Naive thymus-derived CD4-positive, alpha-beta T cell (primary cell): ENCODE data around the gene PSD. TPM values are rescaled to one million over a fixed set of nuclear protein-coding genes. Genes with fewer than 3 reads are reported as not detected.
A peak's percentile ranks its signal among the peaks of the same experiment; 100 is the strongest.

ENCODE experiments used
- ATAC-seq: fragments of 150-1000 bp; cut with Tn5 transposase; 2 replicates; pipeline ENCODE4 v1.10.0; 2021; ENCODE audit warnings: mild to moderate bottlenecking, moderate library complexity
- CTCF ChIA-PET: fragments of 350-600 bp; sonication (Branson Sonifier 250); formaldehyde crosslinking; loops from one replicate; lab custom pipeline; 2021; ENCODE audit warnings: antibody characterized with exemption; lab: Charles Lee
- POLR2A ChIA-PET: fragments of 350-600 bp; sonication (Branson Sonifier 250); formaldehyde crosslinking; loops from one replicate; lab custom pipeline; 2021; ENCODE audit warnings: antibody characterized with exemption, inconsistent platforms; lab: Charles Lee
- DNase-seq, 9 donors: peaks; one replicate each; pipeline versions ENCODE4 v3.0.0 to v3.0.0-alpha.2; 2020 to 2022; ENCODE audit warnings: mixed read lengths in 1 of 9
- H3K27ac ChIP-seq: one replicate; pipeline ENCODE4 v1.7.0; 2013; ENCODE audit warnings: mild to moderate bottlenecking, low read depth, low read length, moderate library complexity
- H3K27me3 ChIP-seq, 2 donors: one replicate each; pipeline ENCODE4 v1.7.0; 2013; ENCODE audit warnings: low read length in 2 of 2, mild to moderate bottlenecking in 2 of 2, moderate library complexity in 2 of 2; ENCODE audit not compliant: control insufficient read depth in 2 of 2, insufficient read depth in 2 of 2
- H3K36me3 ChIP-seq, 3 experiments: 1 replicate in 2 of 3; 2 replicates in 1 of 3; pipeline ENCODE4 v1.7.0; 2013; ENCODE audit warnings: low read length in 3 of 3, mild to moderate bottlenecking in 3 of 3, moderate library complexity in 1 of 3; ENCODE audit not compliant: insufficient read depth in 3 of 3, control insufficient read depth in 2 of 3
- H3K4me1 ChIP-seq, 2 donors: one replicate each; pipeline ENCODE4 v1.7.0; 2013; ENCODE audit warnings: low read length in 2 of 2, mild to moderate bottlenecking in 2 of 2, moderate library complexity in 1 of 2; ENCODE audit not compliant: control insufficient read depth in 2 of 2, insufficient read depth in 2 of 2
- H3K4me3 ChIP-seq: 2 replicates; pipeline ENCODE4 v1.7.0; 2013; ENCODE audit warnings: mild to moderate bottlenecking, low read length
- H3K9me3 ChIP-seq, 3 experiments: 1 replicate in 2 of 3; 2 replicates in 1 of 3; pipeline ENCODE4 v1.7.0; 2013; ENCODE audit warnings: low read length in 3 of 3; ENCODE audit not compliant: control insufficient read depth in 2 of 3
- H3K27ac Mint-ChIP-seq, 9 donors: one replicate each; pipeline ENCODE4 v1.8.0; 2020 to 2022; ENCODE audit warnings: mixed read lengths in 9 of 9, mild to moderate bottlenecking in 8 of 9, moderate library complexity in 5 of 9, inconsistent platforms in 2 of 9
- H3K27me3 Mint-ChIP-seq, 5 donors: one replicate each; pipeline ENCODE4 v1.8.0; 2021 to 2022; ENCODE audit warnings: mixed read lengths in 5 of 5, mild to moderate bottlenecking in 1 of 5
- H3K36me3 Mint-ChIP-seq, 5 donors: one replicate each; pipeline ENCODE4 v1.8.0; 2020 to 2022; ENCODE audit warnings: mixed read lengths in 5 of 5, mild to moderate bottlenecking in 3 of 5, inconsistent platforms in 1 of 5
- H3K4me1 Mint-ChIP-seq, 7 donors: one replicate each; pipeline ENCODE4 v1.8.0; 2020 to 2022; ENCODE audit warnings: mixed read lengths in 7 of 7, mild to moderate bottlenecking in 3 of 7, inconsistent platforms in 1 of 7
- H3K4me3 Mint-ChIP-seq, 10 donors: one replicate each; pipeline ENCODE4 v1.8.0; 2020 to 2022; ENCODE audit warnings: mild to moderate bottlenecking in 10 of 10, mixed read lengths in 10 of 10, moderate library complexity in 6 of 10, inconsistent platforms in 2 of 10
- H3K9me3 Mint-ChIP-seq, 11 donors: one replicate each; pipeline ENCODE4 v1.8.0; 2020 to 2022; ENCODE audit warnings: mixed read lengths in 11 of 11, mild to moderate bottlenecking in 4 of 11, inconsistent platforms in 1 of 11, moderate library complexity in 1 of 11
- intact Hi-C, 2 donors: fragments of 100-400 bp; cut with micrococcal nuclease; formaldehyde crosslinking; loops; one replicate each; pipeline ENCODE4 v1.15.1; 2023
- polyA plus RNA-seq, 2 donors: library from polyadenylated mRNA; unstranded; fragments of 300-500 nt; fragmentation: Illumina TruSeq; gene quantifications; one replicate each; pipeline ENCODE4 v1.2.3, GENCODE V29; 2021
- total RNA-seq, 6 experiments: library from RNA in 5 of 6; stranded (reverse) in 5 of 6; gene quantifications; 1 replicate in 5 of 6; 2 replicates in 1 of 6; pipeline ENCODE4 v1.2.3 and lab custom pipeline; 2021 to 2026

The PSD gene
- total and polyA plus RNA-seq, 7 experiments from 2014 or later, result 3.5 to 16.9 (median 8.2) TPM

- no peak for ATAC-seq
- peak overlapping the region; percentile 78 to 96 (median 93) for H3K27ac Mint-ChIP-seq
- H3K4me3 ChIP-seq, result peak overlapping the region; percentile 72
These were observed 17.1 kb upstream of the PSD start for GRCh38 chr10:102435529-102436233.

GRCh38 chr10:102435133-102435497, 16.5 kb upstream of the PSD start:
- Histone ChIP-seq H3K27ac (peak overlapping the region; percentile 80), H3K4me3 (peak overlapping the region; percentile 54), H3K36me3 (no peaks in the 10 kb centered on the region), H3K4me1 (peaks cover 28 to 51% of the 10 kb centered on the region in 2 donors), H3K27me3 (no peaks in the 10 kb centered on the region), H3K9me3 (no peaks in the 10 kb centered on the region)
- ChIA-PET CTCF (interaction anchor here (1.1 to 1.4 kb wide), 3 partner anchors 13 to 26 kb away, joined by 3 to 4 read pairs (median 3); no protein-coding TSS in a partner anchor), POLR2A (interaction anchor here (0.9 to 8.1 kb wide), 9 partner anchors 13 to 283 kb away, joined by 3 to 157 read pairs (median 4); partner anchors contain the start of genes C10orf95, FBXL15 and NOLC1)
- Mint-ChIP-seq H3K36me3 (peaks cover 0 to 12% (median 0%) of the 10 kb centered on the region in 5 donors), H3K27ac (peak overlapping the region; percentile 78 to 96 (median 93)), H3K4me1 (peaks cover 44 to 72% (median 55%) of the 10 kb centered on the region in 7 donors), H3K4me3 (peak overlapping the region; percentile 74 to 95 (median 90)), H3K27me3 (no peaks in the 10 kb centered on the region), H3K9me3 (peaks cover 0 to 6% (median 0%) of the 10 kb centered on the region in 11 donors)
- intact Hi-C loops, result loop anchor here in 1 of 2 donors (1.0 to 10.0 kb wide), 2 partner anchors 40 to 620 kb away; partner anchors contain the start of genes NFKB2 and OGA
- no peak for ATAC-seq
- no peak for DNase-seq

More at GRCh38 chr10:102435529-102436233, 17.1 kb upstream of the PSD start:
- Histone ChIP-seq H3K4me1 (peaks cover 28 to 51% of the 10 kb centered on the region in 2 donors), H3K27ac (peak overlapping the region; percentile 80), H3K27me3 (no peaks in the 10 kb centered on the region), H3K36me3 (no peaks in the 10 kb centered on the region), H3K9me3 (no peaks in the 10 kb centered on the region)
- peak overlapping the region; percentile 74 to 95 (median 90) for H3K4me3 Mint-ChIP-seq
- peak in 1 of 9 donors; percentile 67 for DNase-seq
- no peaks in the 10 kb centered on the region for H3K27me3 Mint-ChIP-seq
- H3K9me3 Mint-ChIP-seq, result peaks cover 0 to 6% (median 0%) of the 10 kb centered on the region in 11 donors
- POLR2A ChIA-PET, result interaction anchor here (0.6 to 8.1 kb wide), 14 partner anchors 9 to 383 kb away, joined by 3 to 157 read pairs (median 4); partner anchors contain the start of genes C10orf95, FBXL15, NFKB2 and NOLC1
- H3K36me3 Mint-ChIP-seq, result peaks cover 0 to 12% (median 0%) of the 10 kb centered on the region in 5 donors
- intact Hi-C loops, result loop anchor here in 1 of 2 donors (1.0 to 10.0 kb wide), 2 partner anchors 40 to 621 kb away; partner anchors contain the start of genes NFKB2 and OGA
- H3K4me1 Mint-ChIP-seq, result peaks cover 44 to 72% (median 57%) of the 10 kb centered on the region in 7 donors
- CTCF ChIA-PET, result interaction anchor here (0.8 to 1.4 kb wide), 5 partner anchors 14 to 38 kb away, joined by 3 to 4 read pairs (median 3); partner anchors contain the start of gene FBXL15

GRCh38 chr10:102434394-102435132, 16.0 kb upstream of the PSD start:
- peaks cover 0 to 6% (median 0%) of the 10 kb centered on the region in 11 donors for H3K9me3 Mint-ChIP-seq
- Histone ChIP-seq H3K27me3 (no peaks in the 10 kb centered on the region), H3K36me3 (no peaks in the 10 kb centered on the region), H3K27ac (peak overlapping the region; percentile 80), H3K4me1 (peaks cover 28 to 51% of the 10 kb centered on the region in 2 donors), H3K9me3 (no peaks in the 10 kb centered on the region), H3K4me3 (no peak overlapping the region)
- POLR2A ChIA-PET, result interaction anchor here (0.9 to 8.1 kb wide), 8 partner anchors 12 to 283 kb away, joined by 3 to 157 read pairs (median 4); partner anchors contain the start of genes C10orf95, FBXL15 and NOLC1
- ATAC-seq (no peak), DNase-seq (no peak)
- H3K4me3 Mint-ChIP-seq, result peak overlapping the region; percentile 74 to 95 (median 90)
- CTCF ChIA-PET, result interaction anchor here (1.1 to 1.4 kb wide), 3 partner anchors 13 to 27 kb away, joined by 3 to 4 read pairs (median 3); no protein-coding TSS in a partner anchor
- H3K4me1 Mint-ChIP-seq, result peaks cover 44 to 72% (median 55%) of the 10 kb centered on the region in 7 donors
- peaks cover 0 to 12% (median 0%) of the 10 kb centered on the region in 5 donors for H3K36me3 Mint-ChIP-seq
- peak overlapping the region; percentile 78 to 96 (median 93) for H3K27ac Mint-ChIP-seq
- intact Hi-C loops, result loop anchor here in 1 of 2 donors (1.0 to 10.0 kb wide), 2 partner anchors 39 to 620 kb away; partner anchors contain the start of genes NFKB2 and OGA
- no peaks in the 10 kb centered on the region for H3K27me3 Mint-ChIP-seq

GRCh38 chr10:102433619-102434046, 15.0 kb upstream of the PSD start:
- Histone ChIP-seq H3K27me3 (no peaks in the 10 kb centered on the region), H3K27ac (peak overlapping the region; percentile 80), H3K36me3 (no peaks in the 10 kb centered on the region), H3K4me3 (peak overlapping the region; percentile 96), H3K9me3 (no peaks in the 10 kb centered on the region), H3K4me1 (peaks cover 28 to 51% of the 10 kb centered on the region in 2 donors)
- ATAC-seq (no peak), DNase-seq (no peak)
- H3K4me1 Mint-ChIP-seq, result peaks cover 44 to 72% (median 55%) of the 10 kb centered on the region in 7 donors
- peaks cover 0 to 6% (median 0%) of the 10 kb centered on the region in 11 donors for H3K9me3 Mint-ChIP-seq
- H3K27ac Mint-ChIP-seq, result peak overlapping the region; percentile 90 to 97 (median 94)
- H3K4me3 Mint-ChIP-seq, result peak overlapping the region; percentile 81 to 96 (median 93)
- peaks cover 0 to 12% (median 0%) of the 10 kb centered on the region in 5 donors for H3K36me3 Mint-ChIP-seq
- ChIA-PET POLR2A (interaction anchor here (0.7 to 8.1 kb wide), 9 partner anchors 11 to 615 kb away, joined by 3 to 157 read pairs (median 4); partner anchors contain the start of genes C10orf95, FBXL15 and TRIM8), CTCF (interaction anchor here (0.9 to 2.2 kb wide), 3 partner anchors 16 to 315 kb away, joined by 4 to 9 read pairs (median 5); no protein-coding TSS in a partner anchor)
- no peaks in the 10 kb centered on the region for H3K27me3 Mint-ChIP-seq
- intact Hi-C loops, result loop anchor here in 1 of 2 donors (10.0 kb wide), 1 partner anchor 619 kb away; the partner anchor contains the start of gene OGA

- ATAC-seq (peak; percentile 98), DNase-seq (peak; percentile 86 to 97 (median 91))
- no peaks in the 10 kb centered on the region for H3K27me3 ChIP-seq
- peaks cover 28 to 49% of the 10 kb centered on the region in 2 donors for H3K4me1 ChIP-seq
- H3K4me1 Mint-ChIP-seq, result peaks cover 38 to 60% (median 48%) of the 10 kb centered on the region in 7 donors
- peak within 1 kb of the TSS; percentile 96 for H3K4me3 ChIP-seq
- peak within 1 kb of the TSS; percentile 80 for H3K27ac ChIP-seq
- H3K9me3 Mint-ChIP-seq, result peaks cover 0 to 6% (median 0%) of the 10 kb centered on the region in 11 donors
- peaks cover 0 to 5% (median 0%) of the 10 kb centered on the region in 5 donors for H3K36me3 Mint-ChIP-seq
- ChIA-PET POLR2A (interaction anchor here (0.6 to 8.1 kb wide), 18 partner anchors 8 to 614 kb away, joined by 3 to 157 read pairs (median 4); partner anchors contain the start of genes ACTR1A, C10orf95, FBXL15 and TRIM8), CTCF (interaction anchor here (0.6 to 2.2 kb wide), 6 partner anchors 10 to 486 kb away, joined by 3 to 20 read pairs (median 5); partner anchors contain the start of genes ACTR1A, CNNM2 and FBXL15)
- peak within 1 kb of the TSS; percentile 81 to 96 (median 93) for H3K4me3 Mint-ChIP-seq
- no peaks in the 10 kb centered on the region for H3K27me3 Mint-ChIP-seq
- no peaks in the 10 kb centered on the region for H3K9me3 ChIP-seq
- intact Hi-C loops, result loop anchor here (1.0 to 10.0 kb wide), 8 partner anchors 11 to 618 kb away; partner anchors contain the start of genes ACTR1A (in 2 of the 2), NOLC1 (in 1 of the 2) and OGA (in 1 of the 2)
- H3K27ac Mint-ChIP-seq, result peak within 1 kb of the TSS; percentile 90 to 97 (median 94)
- no peaks in the 10 kb centered on the region for H3K36me3 ChIP-seq
These were observed 13.8 kb upstream of the PSD start, which contains the start of gene CUEDC2 for GRCh38 chr10:102432162-102432950. Gene CUEDC2 (minus strand): TSS chr10:102432574. CDS start chr10:102425188, 7,386 bp downstream.
